ENCODE data around the gene USE1.

DNA sequence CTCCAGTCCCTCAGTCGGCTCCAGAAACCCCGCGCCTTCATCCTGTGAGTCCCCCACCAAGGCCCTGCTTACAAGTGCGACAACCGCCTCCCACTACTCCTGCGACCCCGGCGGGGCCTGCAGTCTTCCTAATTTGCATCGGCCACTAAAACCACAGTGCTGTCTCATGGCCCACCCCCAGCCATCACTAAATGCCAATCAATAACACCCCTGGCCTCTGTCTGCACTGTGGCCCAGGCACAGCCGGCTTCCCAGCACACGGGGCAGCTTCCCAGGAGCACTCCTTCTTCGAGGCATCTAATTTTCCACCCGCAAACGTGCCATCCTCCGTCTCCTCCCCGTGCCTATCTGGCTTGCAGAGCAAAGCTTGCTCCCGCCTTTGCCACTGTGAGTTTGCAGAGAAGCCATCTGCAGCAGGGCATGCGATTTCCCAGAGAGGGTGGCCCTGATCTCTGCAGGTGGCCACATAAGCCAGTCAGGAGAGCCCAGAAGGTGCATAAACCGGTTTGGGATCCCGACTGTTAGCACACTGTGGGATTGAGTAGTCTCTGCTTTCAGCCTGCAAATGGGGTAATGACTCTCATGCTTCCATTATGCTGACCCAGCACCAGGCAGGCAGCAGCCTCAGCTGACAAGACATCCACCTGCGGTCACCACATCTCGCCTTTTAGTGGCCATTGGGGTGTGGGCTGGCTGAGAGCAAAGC is 34.0 kb upstream of the USE1 start:
- TF ChIP-seq HDAC2 (IDR thresholded peaks at IDR 0.05) (no peak), NFYB (IDR thresholded peaks at IDR 0.05; ENCODE audit: extremely low read depth, insufficient read length) (no peak), HEY1 (CRISPR knock-in tag; IDR thresholded peaks at IDR 0.05; ENCODE audit: borderline replicate concordance) (no peak), TAF15 (IDR thresholded peaks at IDR 0.05; ENCODE audit: low read depth, low read length) (no peak), ZNF764 (CRISPR knock-in tag; IDR thresholded peaks at IDR 0.05; ENCODE audit: low read depth) (no peak), SOX6 (IDR thresholded peaks at IDR 0.05) (no peak)
- TF ChIP-seq, protein P1, sequence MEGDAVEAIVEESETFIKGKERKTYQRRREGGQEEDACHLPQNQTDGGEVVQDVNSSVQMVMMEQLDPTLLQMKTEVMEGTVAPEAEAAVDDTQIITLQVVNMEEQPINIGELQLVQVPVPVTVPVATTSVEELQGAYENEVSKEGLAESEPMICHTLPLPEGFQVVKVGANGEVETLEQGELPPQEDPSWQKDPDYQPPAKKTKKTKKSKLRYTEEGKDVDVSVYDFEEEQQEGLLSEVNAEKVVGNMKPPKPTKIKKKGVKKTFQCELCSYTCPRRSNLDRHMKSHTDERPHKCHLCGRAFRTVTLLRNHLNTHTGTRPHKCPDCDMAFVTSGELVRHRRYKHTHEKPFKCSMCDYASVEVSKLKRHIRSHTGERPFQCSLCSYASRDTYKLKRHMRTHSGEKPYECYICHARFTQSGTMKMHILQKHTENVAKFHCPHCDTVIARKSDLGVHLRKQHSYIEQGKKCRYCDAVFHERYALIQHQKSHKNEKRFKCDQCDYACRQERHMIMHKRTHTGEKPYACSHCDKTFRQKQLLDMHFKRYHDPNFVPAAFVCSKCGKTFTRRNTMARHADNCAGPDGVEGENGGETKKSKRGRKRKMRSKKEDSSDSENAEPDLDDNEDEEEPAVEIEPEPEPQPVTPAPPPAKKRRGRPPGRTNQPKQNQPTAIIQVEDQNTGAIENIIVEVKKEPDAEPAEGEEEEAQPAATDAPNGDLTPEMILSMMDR (IDR thresholded peaks at IDR 0.05 in 2 of 3, conservative IDR thresholded peaks at IDR 0.05 in 1 of 3; ENCODE audit: insufficient read depth in 2 of 3, low read depth in 1 of 3, low read length in 3 of 3): no peak

All from K562 (cell line).